IPS-18c (cell line): ENCODE results near the gene TCF3.
A peak's percentile ranks its signal among the peaks of the same experiment; 100 is the strongest.

Source experiments
- H3K4me3 ChIP-seq: 2 replicates; pipeline ENCODE4 v1.7.0; 2013; ENCODE audit warnings: low read depth, mild to moderate bottlenecking, low read length, moderate library complexity; ENCODE audit not compliant: insufficient read depth
- H3K9me3 ChIP-seq: one replicate; pipeline ENCODE4 v1.6.1; 2013; ENCODE audit warnings: mild to moderate bottlenecking, low read length, moderate library complexity; ENCODE audit not compliant: control insufficient read depth, insufficient read depth

TCF3 gene

DNA sequence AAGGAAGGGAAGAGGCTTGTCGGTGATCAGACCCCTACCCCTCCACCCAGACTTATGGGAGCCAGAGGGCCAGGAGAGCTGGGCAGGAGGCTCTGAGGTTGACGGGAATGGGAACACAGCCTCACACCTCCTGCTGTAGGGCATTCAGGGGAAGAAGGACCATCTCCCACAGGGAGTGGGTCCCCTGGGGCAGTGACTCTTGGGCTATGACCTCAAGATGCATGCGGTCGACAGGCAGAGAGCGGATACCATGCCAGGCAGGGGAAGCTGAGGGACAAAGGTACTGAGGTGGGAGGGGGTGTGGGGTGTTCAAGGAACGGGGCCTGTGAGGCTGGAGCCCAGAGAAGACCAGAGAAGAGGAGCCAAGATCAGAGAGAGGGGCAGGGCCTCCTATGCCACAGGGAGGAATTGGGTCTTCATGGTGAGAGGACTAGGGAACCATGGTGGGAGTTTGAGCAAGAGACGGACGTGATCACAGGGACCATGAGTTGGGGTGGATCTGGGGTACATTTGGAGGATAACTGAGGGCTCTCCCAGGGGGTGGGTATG, 4.6 kb upstream of the TCF3 start:
- no peaks in the 10 kb centered on the region for H3K9me3 ChIP-seq
- H3K4me3 ChIP-seq: no peak overlapping the region

GRCh38 chr19:1655987-1656608, 3.7 kb upstream of the TCF3 start:
- no peaks in the 10 kb centered on the region for H3K9me3 ChIP-seq
- no peak overlapping the region for H3K4me3 ChIP-seq

DNA sequence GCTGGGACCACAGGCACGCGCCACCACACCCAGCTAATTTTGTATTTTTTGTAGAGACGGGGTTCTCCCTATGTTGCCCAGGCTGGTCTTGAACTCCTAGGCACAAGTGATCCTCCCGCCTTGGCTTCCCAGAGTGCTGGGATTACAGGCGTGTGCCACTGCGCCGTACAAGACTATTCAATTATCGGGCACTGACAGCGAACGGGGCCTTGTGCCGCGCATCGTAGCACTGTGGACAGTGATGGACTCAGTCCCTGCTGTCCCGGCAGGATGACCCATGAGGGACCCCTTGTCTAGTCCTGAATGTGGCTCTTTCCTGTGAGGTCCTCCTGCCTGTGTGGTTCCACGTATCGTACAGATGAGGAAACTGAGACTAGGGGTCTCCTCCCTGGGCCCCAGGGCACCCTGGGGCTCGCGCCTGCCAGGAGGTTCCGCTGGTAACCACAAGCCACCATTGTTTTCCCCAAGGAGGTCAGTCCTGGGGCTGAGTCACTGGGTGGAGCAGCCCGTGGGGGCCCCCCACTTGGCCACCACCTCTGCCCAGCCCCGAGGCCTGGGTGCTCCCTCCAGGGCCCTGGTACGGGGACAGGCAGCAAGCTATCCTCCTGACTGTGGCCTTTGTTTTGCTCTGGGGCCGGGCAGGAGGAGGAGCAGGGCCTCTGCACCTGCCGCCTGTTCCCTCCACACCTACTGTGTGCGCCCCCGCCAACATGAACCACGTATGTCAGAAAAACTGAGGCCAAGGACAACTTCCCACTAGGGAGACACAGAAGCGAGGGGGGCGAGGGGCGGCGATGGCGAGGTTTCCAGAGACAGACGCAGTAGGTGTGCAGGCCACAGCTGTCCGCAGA, 2.9 kb upstream of the TCF3 start:
- Histone ChIP-seq H3K4me3 (no peak overlapping the region), H3K9me3 (peaks cover 4% of the 10 kb centered on the region)

DNA sequence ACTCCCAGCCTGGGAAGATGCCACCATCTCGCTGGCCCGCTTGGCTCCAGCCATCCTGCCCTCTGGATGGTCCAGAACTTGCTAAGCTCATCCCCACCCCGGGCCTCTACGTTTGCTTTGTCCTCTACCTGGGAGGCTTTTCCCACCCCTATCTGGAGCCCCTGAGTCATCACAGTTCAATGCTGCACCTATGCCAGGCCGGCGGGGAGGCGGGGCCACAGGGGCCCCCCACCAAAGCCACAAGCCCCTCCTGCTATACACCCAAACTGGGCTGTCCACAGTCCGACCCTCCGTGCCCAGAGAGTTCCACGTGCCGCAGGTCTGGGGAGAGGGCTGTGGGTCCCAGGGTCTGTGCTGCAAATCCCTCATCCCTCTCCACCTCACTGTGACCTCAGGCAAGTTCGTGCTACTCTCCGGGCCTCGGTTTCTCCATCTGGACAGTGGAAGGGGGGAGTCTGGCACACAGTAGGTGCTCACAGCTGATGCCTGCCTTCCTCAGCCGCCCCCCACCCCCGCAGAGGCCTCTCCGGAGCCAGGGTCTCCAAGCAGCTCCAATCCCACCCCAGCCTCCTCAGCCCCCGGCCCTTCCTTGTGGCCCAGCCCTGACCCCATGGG, 1.9 kb upstream of the TCF3 start:
- H3K9me3 ChIP-seq: peaks cover 8% of the 10 kb centered on the region

GRCh38 chr19:1653300-1653628, 849 bp upstream of the TCF3 start:
- H3K9me3 ChIP-seq: peaks cover 8% of the 10 kb centered on the region
- peak overlapping the region; percentile 64 for H3K4me3 ChIP-seq

More for the DNA sequence above, 1.9 kb upstream of the TCF3 start:
- H3K4me3 ChIP-seq: no peak overlapping the region

DNA sequence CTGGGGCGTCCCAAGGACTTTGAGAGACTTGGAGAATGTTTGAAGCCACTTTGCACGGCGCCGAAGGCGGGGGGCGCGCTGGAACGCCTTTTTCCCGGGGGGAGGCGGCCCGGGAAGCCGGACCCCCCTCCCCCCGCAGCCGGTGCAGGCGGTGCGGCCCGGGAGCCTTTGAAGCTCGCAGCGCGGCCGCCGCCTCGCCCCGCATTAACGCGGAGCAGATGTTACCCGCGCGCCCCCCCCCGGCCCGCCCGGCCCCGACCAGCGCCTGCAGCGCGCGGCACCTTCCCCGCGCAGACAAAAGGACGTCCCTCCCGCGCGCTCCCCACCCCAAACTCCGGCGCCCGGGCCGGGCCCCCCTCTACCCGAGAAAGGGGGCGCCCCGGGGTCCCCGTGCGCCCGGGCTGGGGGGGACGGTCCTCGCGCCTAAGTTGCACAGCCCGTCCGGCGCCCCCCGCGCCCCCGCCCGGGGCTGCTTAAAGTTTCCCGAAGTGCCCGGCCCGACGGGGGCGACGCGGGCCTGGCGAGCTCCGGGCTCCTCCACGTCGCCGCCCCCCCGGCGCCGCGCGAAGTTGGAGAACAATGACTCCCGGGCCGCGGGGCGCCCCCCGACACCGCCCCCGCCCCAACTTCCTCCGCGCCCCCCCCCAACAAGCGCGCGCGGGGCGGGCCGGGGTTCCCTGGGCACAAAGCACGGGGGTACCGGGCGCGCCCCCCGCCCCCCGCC, 685 bp downstream of the TCF3 start:
- Histone ChIP-seq H3K9me3 (peaks cover 8% of the 10 kb centered on the region), H3K4me3 (peak overlapping the region; percentile 84)

- Histone ChIP-seq H3K9me3 (peaks cover 8% of the 10 kb centered on the region), H3K4me3 (peak overlapping the region; percentile 84)
Measured at GRCh38 chr19:1650650-1651567, 1.5 kb downstream of the TCF3 start.

GRCh38 chr19:1649706-1650649, 2.4 kb downstream of the TCF3 start:
- H3K9me3 ChIP-seq: peaks cover 8% of the 10 kb centered on the region
- H3K4me3 ChIP-seq: peak overlapping the region; percentile 84; the same call in 1 of the 2 replicates

DNA sequence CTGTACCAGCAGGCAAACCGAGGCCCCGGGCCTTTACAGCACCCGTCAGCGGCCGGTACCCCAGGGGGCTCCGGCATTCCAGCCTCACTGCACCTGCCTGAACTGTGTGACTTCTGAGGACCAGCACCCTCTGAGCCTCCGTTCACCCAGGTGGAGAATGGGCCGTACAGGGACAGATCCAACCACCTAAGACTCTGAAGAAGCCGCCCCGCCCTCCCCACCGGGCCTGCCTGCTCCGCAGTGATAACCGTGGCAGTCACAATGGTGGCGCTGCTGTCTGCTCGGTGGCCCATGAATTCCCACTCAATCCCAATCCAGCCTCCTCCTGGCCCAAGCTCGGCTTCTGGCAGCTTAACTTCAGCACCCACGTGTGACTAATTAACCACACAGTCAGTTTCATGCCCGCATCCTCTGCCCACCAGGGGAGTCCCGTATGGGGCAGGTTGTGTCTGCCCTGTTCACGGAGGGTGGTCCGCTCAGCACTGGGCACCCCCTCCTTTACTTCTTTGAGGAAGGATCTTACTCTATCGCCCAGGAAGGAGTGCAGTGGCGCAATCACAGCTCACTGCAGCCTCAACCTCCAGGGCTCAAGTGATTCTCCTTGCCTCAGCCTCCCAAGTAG, 3.4 kb downstream of the TCF3 start:
- H3K4me3 ChIP-seq: no peak overlapping the region
- peaks cover 8% of the 10 kb centered on the region for H3K9me3 ChIP-seq

DNA sequence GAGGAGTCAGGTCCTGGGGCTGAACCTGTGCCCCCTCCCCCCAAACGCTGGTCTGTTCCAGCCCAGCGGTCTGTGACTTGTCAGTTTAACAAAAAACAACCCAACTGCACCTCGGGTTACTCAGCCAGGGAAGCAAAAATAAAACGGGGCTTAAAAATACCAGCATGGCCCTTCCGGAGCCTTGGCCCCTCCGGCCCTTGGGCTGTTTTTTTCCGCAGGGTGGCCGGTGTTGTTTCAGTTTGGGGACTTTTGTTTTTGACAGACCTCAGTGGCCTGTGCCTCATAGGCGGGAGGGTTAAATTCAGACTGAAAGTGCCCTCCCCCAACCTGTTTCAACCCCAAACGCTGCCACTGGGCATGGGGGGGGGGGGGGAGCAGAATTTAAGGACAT, 4.0 kb downstream of the TCF3 start:
- Histone ChIP-seq H3K4me3 (no peak overlapping the region), H3K9me3 (peaks cover 8% of the 10 kb centered on the region)

DNA sequence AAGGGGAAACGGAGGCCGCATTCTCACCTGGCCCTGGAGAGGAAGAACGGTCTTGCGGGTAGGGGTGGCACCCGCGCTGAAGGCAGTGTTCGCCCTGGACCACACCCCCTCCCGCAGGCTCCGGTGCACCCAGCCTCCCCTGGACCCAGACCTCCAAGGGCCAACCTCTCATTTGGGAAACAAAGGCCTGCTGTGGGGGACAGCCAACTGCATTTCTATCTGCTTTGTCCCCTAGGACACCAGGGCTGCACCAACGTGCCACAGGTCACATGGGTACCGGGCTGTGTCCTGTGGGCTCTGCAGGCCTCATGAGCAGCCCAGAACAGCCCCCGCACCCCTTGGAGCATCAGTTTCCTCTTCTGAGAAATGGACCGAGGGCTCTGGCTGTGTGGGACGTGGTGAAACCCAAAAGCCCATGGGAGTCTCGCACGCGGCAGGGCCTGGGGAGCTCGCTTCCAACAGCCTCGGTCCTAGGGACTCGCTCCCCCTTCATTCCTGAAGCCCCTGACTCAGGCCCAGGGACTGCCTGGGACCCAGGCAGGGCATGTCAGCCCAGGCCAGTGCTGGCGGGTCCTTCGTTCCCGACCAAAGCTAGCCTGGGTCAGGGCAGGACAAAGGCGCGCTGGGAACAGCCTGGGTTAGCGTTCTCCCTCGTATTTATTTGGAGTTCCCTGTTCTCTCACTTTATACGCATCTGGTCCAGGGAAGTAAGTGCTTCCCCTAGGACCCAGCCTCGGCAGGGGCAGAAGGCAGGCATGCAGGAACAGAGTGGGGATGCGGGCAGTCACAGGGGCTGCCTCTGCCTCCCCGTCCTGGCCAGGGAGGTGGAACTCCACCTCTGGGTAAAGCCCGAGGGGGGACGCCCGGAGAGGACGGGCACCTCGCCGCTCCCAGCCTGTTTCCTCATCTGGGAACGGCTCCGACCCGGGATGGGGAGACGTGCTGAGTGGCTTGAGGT, 4.6 kb downstream of the TCF3 start:
- Histone ChIP-seq H3K4me3 (no peak overlapping the region), H3K9me3 (peaks cover 8% of the 10 kb centered on the region)

- Histone ChIP-seq H3K9me3 (peaks cover 8% of the 10 kb centered on the region), H3K4me3 (no peak overlapping the region)
Measured at GRCh38 chr19:1646659-1647453, 5.6 kb downstream of the TCF3 start.

DNA sequence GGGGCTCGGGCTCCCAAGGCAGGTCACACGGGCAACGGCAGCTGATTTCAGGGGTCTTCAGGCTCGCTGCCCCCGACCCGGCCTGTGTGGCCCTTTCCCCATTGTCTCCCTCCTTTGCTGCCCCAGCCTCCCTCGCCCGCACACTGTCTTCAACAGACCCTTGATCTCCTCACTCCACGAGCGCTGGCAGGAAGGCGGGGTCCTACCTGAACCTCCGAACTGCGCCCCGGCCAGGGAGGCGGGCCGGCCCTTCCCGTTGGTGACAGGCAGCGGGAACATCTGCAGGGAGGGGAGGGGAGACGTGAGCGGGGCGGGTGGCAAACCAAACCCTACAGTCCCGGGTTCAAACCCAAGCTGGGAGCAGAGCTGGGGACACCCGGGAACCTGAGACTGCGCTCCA, 6.3 kb downstream of the TCF3 start:
- Histone ChIP-seq H3K9me3 (peaks cover 8% of the 10 kb centered on the region), H3K4me3 (no peak overlapping the region)

- H3K4me3 ChIP-seq: no peak overlapping the region
- H3K9me3 ChIP-seq: peaks cover 5% of the 10 kb centered on the region
Measured at GRCh38 chr19:1645299-1645698, 7.1 kb downstream of the TCF3 start.
